Smooth muscle cell (in vitro differentiated cells): Measurements from ENCODE around the gene PNLIPRP1. TPM values are rescaled to one million over a fixed set of nuclear protein-coding genes. Genes with fewer than 3 reads are reported as not detected.

Experiments
- DNase-seq: peaks from one replicate; lab custom pipeline; 2025; ENCODE audit not compliant: unreplicated experiment; lab: John Stamatoyannopoulos, UW
- H2AFZ ChIP-seq: fragments of 200-600 bp; sonication (generic); 2 replicates; pipeline ENCODE4 v1.6.0; 2016; ENCODE audit warnings: antibody characterized with exemption, low read depth, mild to moderate bottlenecking
- H3F3A ChIP-seq: fragments of 200-600 bp; sonication (generic); 2 replicates; pipeline ENCODE4 v1.6.0; 2017; ENCODE audit warnings: antibody characterized with exemption, low read depth
- H3K27ac ChIP-seq: fragments of 200-600 bp; sonication (generic); 2 replicates; pipeline ENCODE4 v1.5.1; 2016; ENCODE audit warnings: low read depth, mild to moderate bottlenecking
- H3K27me3 ChIP-seq: fragments of 200-600 bp; sonication (generic); 2 replicates; pipeline ENCODE4 v1.6.1; 2016; ENCODE audit warnings: low read depth, mild to moderate bottlenecking
- H3K36me3 ChIP-seq: fragments of 200-600 bp; sonication (generic); 2 replicates; pipeline ENCODE4 v1.5.1; 2016; ENCODE audit warnings: low read depth
- H3K4me1 ChIP-seq: fragments of 200-600 bp; sonication (generic); 2 replicates; pipeline ENCODE4 v1.5.1; 2016; ENCODE audit warnings: low read depth
- H3K4me2 ChIP-seq: fragments of 200-600 bp; sonication (generic); 2 replicates; pipeline ENCODE4 v1.6.0; 2016; ENCODE audit warnings: mild to moderate bottlenecking
- H3K4me3 ChIP-seq: fragments of 200-600 bp; sonication (generic); 2 replicates; pipeline ENCODE4 v1.5.1; 2016; ENCODE audit warnings: mild to moderate bottlenecking
- H3K79me2 ChIP-seq: fragments of 200-600 bp; sonication (generic); 2 replicates; pipeline ENCODE4 v1.6.0; 2016; ENCODE audit warnings: low read depth, mild to moderate bottlenecking
- H3K9ac ChIP-seq: fragments of 200-600 bp; sonication (generic); 2 replicates; pipeline ENCODE4 v1.6.0; 2016; ENCODE audit warnings: low read depth
- H3K9me3 ChIP-seq: fragments of 200-600 bp; sonication (generic); replicated peaks from 2 replicates; pipeline ENCODE4 v1.5.1; 2016; ENCODE audit warnings: low read depth
- H4K20me1 ChIP-seq: fragments of 200-600 bp; sonication (generic); 2 replicates; pipeline ENCODE4 v1.6.0; 2016; ENCODE audit warnings: low read depth
- CTCF ChIP-seq: fragments of 200-600 bp; sonication (generic); IDR thresholded peaks from 2 replicates; pipeline ENCODE4 v1.5.1; 2017; ENCODE audit warnings: borderline replicate concordance, mild to moderate bottlenecking, antibody characterized with exemption; ENCODE audit not compliant: insufficient read depth, poor library complexity, severe bottlenecking
- WGBS: methylation state at CpG from one replicate; pipeline ENCODE4 v1.1.7; 2016; ENCODE audit warnings: low lambda C conversion rate; 5-methylcytosine and 5-hydroxymethylcytosine counted together
- polyA plus RNA-seq: library from polyadenylated mRNA; unstranded; fragments of >200 nt; fragmentation: Nextera tagmentation; extraction: Ambion mirVana; gene quantifications from 2 replicates; pipeline ENCODE4 v1.2.1, GENCODE V29; 2016
- total RNA-seq: library from RNA; depleted of rRNA; stranded (reverse); fragments of >200 nt; gene quantifications from 2 replicates; pipeline ENCODE4 v1.2.3, GENCODE V29; 2014

PNLIPRP1 gene
- total and polyA plus RNA-seq, 2 experiments from 2014 or later: not detected

GRCh38 chr10:116567335-116567734, 23.4 kb upstream of the PNLIPRP1 start:
- no peak overlapping the region for H3K27ac ChIP-seq
- H3F3A ChIP-seq: no peaks in the 10 kb centered on the region
- H3K4me1 ChIP-seq: no peaks in the 10 kb centered on the region
- H3K36me3 ChIP-seq: no peaks in the 10 kb centered on the region
- no peaks in the 10 kb centered on the region for H3K79me2 ChIP-seq
- 92% methylated on average over 3 of the region's 3 CpGs for WGBS
- DNase-seq: no peak
- H3K4me2 ChIP-seq: no peak overlapping the region
- H2AFZ ChIP-seq: no peak overlapping the region
- H3K9me3 ChIP-seq: no peaks in the 10 kb centered on the region
- H3K27me3 ChIP-seq: no peaks in the 10 kb centered on the region
- TF ChIP-seq CTCF: no peak
- H3K9ac ChIP-seq: no peak overlapping the region
- H4K20me1 ChIP-seq: no peaks in the 10 kb centered on the region
- no peak overlapping the region for H3K4me3 ChIP-seq

- no peaks in the 10 kb centered on the region for H3K4me1 ChIP-seq
- no peak overlapping the region for H3K4me2 ChIP-seq
- no peaks in the 10 kb centered on the region for H3F3A ChIP-seq
- no peaks in the 10 kb centered on the region for H3K9me3 ChIP-seq
- H3K27me3 ChIP-seq: peaks cover 4% of the 10 kb centered on the region
- no peaks in the 10 kb centered on the region for H3K79me2 ChIP-seq
- no peaks in the 10 kb centered on the region for H4K20me1 ChIP-seq
- TF ChIP-seq CTCF: no peak
- H3K36me3 ChIP-seq: no peaks in the 10 kb centered on the region
- WGBS: 92% methylated on average over 3 of the region's 3 CpGs
- H3K4me3 ChIP-seq: no peak overlapping the region
- H2AFZ ChIP-seq: no peak overlapping the region
- no peak overlapping the region for H3K9ac ChIP-seq
- DNase-seq: no peak
- H3K27ac ChIP-seq: no peak overlapping the region
Observed at GRCh38 chr10:116574797-116575196, 16.0 kb upstream of the PNLIPRP1 start.

GRCh38 chr10:116587878-116588591, 2.7 kb upstream of the PNLIPRP1 start:
- Histone ChIP-seq H3K27ac (no peak overlapping the region), H4K20me1 (no peaks in the 10 kb centered on the region), H3K27me3 (no peaks in the 10 kb centered on the region), H3K36me3 (no peaks in the 10 kb centered on the region), H3K4me2 (no peak overlapping the region), H3K4me1 (no peaks in the 10 kb centered on the region), H3F3A (no peaks in the 10 kb centered on the region), H2AFZ (no peak overlapping the region), H3K9me3 (no peaks in the 10 kb centered on the region), H3K79me2 (no peaks in the 10 kb centered on the region), H3K9ac (no peak overlapping the region), H3K4me3 (no peak overlapping the region)
- no peak for TF ChIP-seq CTCF
- no peak for DNase-seq
- WGBS: 89% methylated on average over 8 of the region's 8 CpGs

GRCh38 chr10:116588995-116589394, 1.8 kb upstream of the PNLIPRP1 start:
- H3K9ac ChIP-seq: no peak overlapping the region
- TF ChIP-seq CTCF: no peak
- H4K20me1 ChIP-seq: no peaks in the 10 kb centered on the region
- no peaks in the 10 kb centered on the region for H3K9me3 ChIP-seq
- WGBS: 88% methylated on average over 2 of the region's 2 CpGs
- no peak overlapping the region for H3K4me2 ChIP-seq
- H3K27ac ChIP-seq: no peak overlapping the region
- no peaks in the 10 kb centered on the region for H3K79me2 ChIP-seq
- no peaks in the 10 kb centered on the region for H3K36me3 ChIP-seq
- no peak overlapping the region for H2AFZ ChIP-seq
- no peaks in the 10 kb centered on the region for H3F3A ChIP-seq
- H3K4me3 ChIP-seq: no peak overlapping the region
- H3K4me1 ChIP-seq: no peaks in the 10 kb centered on the region
- H3K27me3 ChIP-seq: no peaks in the 10 kb centered on the region
- no peak for DNase-seq
